ENCODE results near the gene ALK. TPM values are rescaled to one million over a fixed set of nuclear protein-coding genes. Genes with fewer than 3 reads are reported as not detected.

The ALK gene
- total RNA-seq, 4 donors from 2014 or later, result 0.85 to 2.4 (median 1.8) TPM

DNA sequence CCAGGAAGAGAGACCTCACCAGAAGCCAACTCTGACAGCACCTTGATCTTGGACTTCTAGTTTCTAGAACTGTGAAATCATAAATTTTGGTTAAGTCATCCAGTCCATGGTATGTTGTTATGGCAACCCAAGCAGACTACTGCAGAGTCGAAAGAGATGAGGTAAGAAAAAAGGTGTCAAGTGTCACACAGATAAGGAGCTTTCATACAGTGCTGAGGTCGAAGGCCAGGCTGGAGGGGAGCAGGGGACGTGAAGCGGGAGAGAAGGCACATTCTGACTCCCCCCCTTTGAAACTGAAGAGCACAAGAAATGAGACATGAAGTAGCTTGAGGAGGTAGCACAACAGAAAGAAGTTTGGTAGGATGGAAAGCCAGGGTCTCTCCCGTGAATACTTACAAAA, 110.4 kb downstream of the ALK start:
- no peak for TF ChIP-seq CTCF (IDR thresholded peaks at IDR 0.05; ENCODE audit: low read depth)

- no peak for TF ChIP-seq CTCF (IDR thresholded peaks at IDR 0.05; ENCODE audit: low read depth)
Measured at GRCh38 chr2:29808321-29808720, 113.1 kb downstream of the ALK start.

- TF ChIP-seq CTCF (IDR thresholded peaks at IDR 0.05; ENCODE audit: low read depth), result no peak
Measured at GRCh38 chr2:29807082-29807481, 114.3 kb downstream of the ALK start.

GRCh38 chr2:29806461-29806860, 114.9 kb downstream of the ALK start:
- TF ChIP-seq CTCF (IDR thresholded peaks at IDR 0.05; ENCODE audit: low read depth), result no peak

DNA sequence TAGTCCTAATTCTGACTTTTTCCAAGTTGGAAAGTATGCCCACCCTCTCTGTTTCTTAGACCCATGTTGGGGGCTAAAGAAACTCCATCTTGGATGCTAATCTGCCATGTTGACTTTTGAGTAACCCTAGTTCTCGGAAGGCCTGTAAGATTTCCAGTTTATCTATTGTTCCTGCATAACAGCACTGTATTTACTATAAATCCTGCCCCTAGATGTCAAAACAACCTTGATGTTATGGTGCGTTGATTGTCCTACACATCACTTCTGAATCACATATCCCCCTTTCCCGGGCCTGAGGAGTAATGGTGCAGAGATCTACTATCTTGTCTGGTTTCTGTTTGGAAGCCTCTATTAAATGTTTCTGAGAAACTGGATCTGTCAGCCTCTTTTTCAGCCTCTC, 116.7 kb downstream of the ALK start:
- TF ChIP-seq CTCF (IDR thresholded peaks at IDR 0.05; ENCODE audit: low read depth), result no peak

- no peak for TF ChIP-seq CTCF (IDR thresholded peaks at IDR 0.05; ENCODE audit: low read depth)
Measured at GRCh38 chr2:29803537-29803936, 117.8 kb downstream of the ALK start.

- no peak for TF ChIP-seq CTCF (IDR thresholded peaks at IDR 0.05; ENCODE audit: low read depth)
Measured at GRCh38 chr2:29802986-29803385, 118.4 kb downstream of the ALK start.
